GM18520 (cell line): Measurements from ENCODE around the gene CYB5R4.

ENCODE experiments used
- ATAC-seq: cut with Tn5 transposase; IDR thresholded peaks from one replicate; pipeline ENCODE4 v1.9.1; 2021; ENCODE audit not compliant: unreplicated experiment

CYB5R4 gene

GRCh38 chr6:83976871-83977270 lies 117.4 kb downstream of the CYB5R4 start:
- no peak for ATAC-seq

- no peak for ATAC-seq
Observed at GRCh38 chr6:83978324-83978734, 118.8 kb downstream of the CYB5R4 start.

GRCh38 chr6:83978997-83979396 lies 119.5 kb downstream of the CYB5R4 start:
- no peak for ATAC-seq

GRCh38 chr6:83984411-83984810 lies 124.9 kb downstream of the CYB5R4 start:
- ATAC-seq = no peak

GRCh38 chr6:83985308-83985713 lies 125.8 kb downstream of the CYB5R4 start:
- ATAC-seq = no peak

- ATAC-seq = no peak
Observed at GRCh38 chr6:83985715-83986114, 126.2 kb downstream of the CYB5R4 start.

GRCh38 chr6:83998021-83998584 lies 138.6 kb downstream of the CYB5R4 start:
- no peak for ATAC-seq

GRCh38 chr6:84001119-84001518 lies 141.6 kb downstream of the CYB5R4 start:
- no peak for ATAC-seq

- ATAC-seq = no peak
Observed at GRCh38 chr6:84002226-84002625, 142.7 kb downstream of the CYB5R4 start.

GRCh38 chr6:84003131-84003530 lies 143.6 kb downstream of the CYB5R4 start:
- no peak for ATAC-seq

GRCh38 chr6:84003654-84004053 lies 144.2 kb downstream of the CYB5R4 start:
- no peak for ATAC-seq

GRCh38 chr6:84007871-84008270 lies 148.4 kb downstream of the CYB5R4 start:
- no peak for ATAC-seq

- ATAC-seq = no peak
Observed at GRCh38 chr6:84013354-84013753, 153.9 kb downstream of the CYB5R4 start.

GRCh38 chr6:84013931-84014330 lies 154.4 kb downstream of the CYB5R4 start:
- no peak for ATAC-seq

GRCh38 chr6:84016029-84016428 lies 156.5 kb downstream of the CYB5R4 start:
- no peak for ATAC-seq
